Embryonic facial prominence (tissue), 1 donor: ENCODE data around the gene BCL11A.

Source experiments
- DNase-seq: peaks from one replicate; pipeline ENCODE4 v3.0.0-alpha.2; 2016; ENCODE audit errors: extremely low spot score

BCL11A gene

GRCh38 chr2:60486067-60486466 lies 67.4 kb downstream of the BCL11A start:
- DNase-seq = no peak

GRCh38 chr2:60485550-60485949 lies 67.9 kb downstream of the BCL11A start:
- DNase-seq = no peak

- no peak for DNase-seq
Observed at GRCh38 chr2:60485055-60485454, 68.4 kb downstream of the BCL11A start.

- no peak for DNase-seq
Observed at GRCh38 chr2:60484133-60484645, 69.3 kb downstream of the BCL11A start.

GRCh38 chr2:60483401-60483800 lies 70.1 kb downstream of the BCL11A start:
- no peak for DNase-seq

GRCh38 chr2:60482222-60482621 lies 71.2 kb downstream of the BCL11A start:
- DNase-seq = no peak

- DNase-seq = no peak
Observed at GRCh38 chr2:60481257-60481656, 72.2 kb downstream of the BCL11A start.

GRCh38 chr2:60480089-60480773 lies 73.2 kb downstream of the BCL11A start:
- no peak for DNase-seq

GRCh38 chr2:60479226-60480088 lies 74.0 kb downstream of the BCL11A start:
- peak; percentile 37 for DNase-seq

- DNase-seq = no peak
Observed at GRCh38 chr2:60478660-60479059, 74.8 kb downstream of the BCL11A start.

GRCh38 chr2:60476206-60476954 lies 77.1 kb downstream of the BCL11A start:
- no peak for DNase-seq

- DNase-seq = no peak
Observed at GRCh38 chr2:60475123-60475830, 78.2 kb downstream of the BCL11A start.

GRCh38 chr2:60474301-60474700 lies 79.2 kb downstream of the BCL11A start:
- no peak for DNase-seq

- no peak for DNase-seq
Observed at GRCh38 chr2:60473546-60473945, 79.9 kb downstream of the BCL11A start.

GRCh38 chr2:60472663-60473289 lies 80.7 kb downstream of the BCL11A start:
- no peak for DNase-seq

- DNase-seq = no peak
Observed at GRCh38 chr2:60472041-60472440, 81.4 kb downstream of the BCL11A start.

- DNase-seq = no peak
Observed at GRCh38 chr2:60470340-60470739, 83.1 kb downstream of the BCL11A start.

GRCh38 chr2:60469536-60470317 lies 83.7 kb downstream of the BCL11A start:
- DNase-seq = no peak

GRCh38 chr2:60468382-60469085 lies 84.9 kb downstream of the BCL11A start:
- no peak for DNase-seq
